Activated naive CD4-positive, alpha-beta T cell treated with anti-CD3 and anti-CD28 coated beads for 36 hours (primary cell): Measurements from ENCODE around the gene PTPRK. TPM values are rescaled to one million over a fixed set of nuclear protein-coding genes. Genes with fewer than 3 reads are reported as not detected.

Source experiments
- CTCF ChIA-PET: fragments of 350-600 bp; sonication (Branson Sonifier 250); formaldehyde crosslinking; loops from one replicate; lab custom pipeline; 2021; ENCODE audit warnings: antibody characterized with exemption; lab: Charles Lee
- DNase-seq: peaks from one replicate; pipeline ENCODE4 v3.0.0-alpha.2; 2020
- H3K27ac Mint-ChIP-seq: one replicate; pipeline ENCODE4 v1.8.0; 2021; ENCODE audit warnings: mild to moderate bottlenecking, mixed read lengths
- H3K27me3 Mint-ChIP-seq: one replicate; pipeline ENCODE4 v1.8.0; 2021; ENCODE audit warnings: low read depth, mixed read lengths
- H3K36me3 Mint-ChIP-seq: one replicate; pipeline ENCODE4 v1.8.0; 2021; ENCODE audit warnings: low read depth, mixed read lengths
- H3K4me1 Mint-ChIP-seq: one replicate; pipeline ENCODE4 v1.8.0; 2021; ENCODE audit warnings: low read depth, mixed read lengths
- H3K4me3 Mint-ChIP-seq: one replicate; pipeline ENCODE4 v1.8.0; 2021; ENCODE audit warnings: mild to moderate bottlenecking, moderate library complexity, mixed read lengths
- H3K9me3 Mint-ChIP-seq: one replicate; pipeline ENCODE4 v1.8.0; 2021; ENCODE audit warnings: mixed read lengths
- intact Hi-C: fragments of 100-400 bp; cut with micrococcal nuclease; formaldehyde crosslinking; loops from one replicate; pipeline ENCODE4 v1.15.1; 2023
- total RNA-seq, 2 experiments: library from RNA; stranded (reverse); gene quantifications; one replicate each; pipeline ENCODE4 v1.2.3, GENCODE V29; 2021

PTPRK gene
- total RNA-seq, 2 experiments from 2014 or later: 5.5 to 8.0 TPM

DNA sequence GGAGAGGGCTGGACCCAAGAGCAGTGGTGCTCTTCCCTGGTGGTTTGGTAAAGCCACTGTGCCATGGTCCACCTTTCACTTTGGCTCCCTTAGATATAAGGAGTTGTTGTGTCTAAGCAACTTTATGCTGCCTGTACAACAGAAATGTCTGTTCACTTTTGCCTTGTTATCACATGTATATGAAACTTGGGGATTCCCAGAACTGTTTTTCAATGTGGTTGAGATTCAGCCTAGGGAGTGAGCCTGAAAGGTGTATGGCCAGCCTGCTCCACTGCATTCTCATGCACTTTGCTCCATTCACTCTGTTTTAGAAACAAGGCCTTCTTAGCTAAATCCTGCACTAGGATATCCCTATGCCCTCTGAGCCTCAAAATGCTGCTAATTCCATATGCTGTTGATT is 385.1 kb downstream of the PTPRK start:
- no peaks in the 10 kb centered on the region for H3K9me3 Mint-ChIP-seq
- peaks cover 2% of the 10 kb centered on the region for H3K4me1 Mint-ChIP-seq
- H3K4me3 Mint-ChIP-seq: no peak overlapping the region
- no peaks in the 10 kb centered on the region for H3K36me3 Mint-ChIP-seq
- CTCF ChIA-PET: no interaction called here
- intact Hi-C loops: no loop called here
- no peaks in the 10 kb centered on the region for H3K27me3 Mint-ChIP-seq
- no peak for DNase-seq
- no peak overlapping the region for H3K27ac Mint-ChIP-seq

DNA sequence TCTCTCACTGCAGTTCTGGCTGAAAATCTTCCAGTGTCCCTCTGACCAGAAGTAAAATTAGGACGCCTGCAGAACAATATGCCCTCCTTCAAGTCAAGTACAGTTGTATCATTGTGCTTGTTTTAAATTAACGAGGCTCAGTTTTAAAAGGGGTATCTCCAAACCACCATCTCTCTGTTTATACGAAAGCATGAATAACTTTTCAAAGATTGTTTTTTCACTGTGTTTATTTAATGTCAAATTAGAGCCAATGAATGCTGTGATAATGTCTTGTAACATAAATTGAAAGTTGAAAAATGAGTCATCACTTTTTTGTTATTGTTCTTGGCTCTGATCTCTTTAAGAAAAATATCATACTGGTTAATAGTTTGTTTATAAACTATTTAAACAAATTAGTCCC is 388.8 kb downstream of the PTPRK start:
- no peaks in the 10 kb centered on the region for H3K36me3 Mint-ChIP-seq
- CTCF ChIA-PET: no interaction called here
- intact Hi-C loops: no loop called here
- no peak overlapping the region for H3K4me3 Mint-ChIP-seq
- no peaks in the 10 kb centered on the region for H3K27me3 Mint-ChIP-seq
- H3K27ac Mint-ChIP-seq: no peak overlapping the region
- H3K9me3 Mint-ChIP-seq: no peaks in the 10 kb centered on the region
- no peak for DNase-seq
- H3K4me1 Mint-ChIP-seq: peaks cover 2% of the 10 kb centered on the region

DNA sequence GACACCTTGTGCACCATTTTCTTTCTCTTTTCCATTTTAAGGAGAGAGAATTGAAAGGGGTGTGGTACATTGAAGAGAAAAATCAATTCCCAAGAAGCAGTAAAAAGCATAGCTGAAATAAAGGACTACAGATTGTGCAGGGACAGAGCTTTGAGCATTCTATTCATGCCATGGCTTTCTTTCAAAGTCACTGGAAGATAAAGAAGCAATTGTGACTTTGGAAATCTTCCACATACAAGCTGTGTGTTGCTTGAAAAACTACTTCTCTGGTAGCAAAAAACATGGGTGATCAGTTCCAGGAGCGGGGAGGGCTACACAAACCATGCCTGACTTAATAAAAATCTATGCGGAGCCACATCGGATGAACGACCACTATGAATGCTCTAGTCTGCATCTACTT is 389.4 kb downstream of the PTPRK start:
- DNase-seq: no peak
- no peaks in the 10 kb centered on the region for H3K36me3 Mint-ChIP-seq
- H3K27ac Mint-ChIP-seq: no peak overlapping the region
- H3K27me3 Mint-ChIP-seq: no peaks in the 10 kb centered on the region
- CTCF ChIA-PET: no interaction called here
- no peak overlapping the region for H3K4me3 Mint-ChIP-seq
- intact Hi-C loops: no loop called here
- H3K4me1 Mint-ChIP-seq: peaks cover 2% of the 10 kb centered on the region
- no peaks in the 10 kb centered on the region for H3K9me3 Mint-ChIP-seq

DNA sequence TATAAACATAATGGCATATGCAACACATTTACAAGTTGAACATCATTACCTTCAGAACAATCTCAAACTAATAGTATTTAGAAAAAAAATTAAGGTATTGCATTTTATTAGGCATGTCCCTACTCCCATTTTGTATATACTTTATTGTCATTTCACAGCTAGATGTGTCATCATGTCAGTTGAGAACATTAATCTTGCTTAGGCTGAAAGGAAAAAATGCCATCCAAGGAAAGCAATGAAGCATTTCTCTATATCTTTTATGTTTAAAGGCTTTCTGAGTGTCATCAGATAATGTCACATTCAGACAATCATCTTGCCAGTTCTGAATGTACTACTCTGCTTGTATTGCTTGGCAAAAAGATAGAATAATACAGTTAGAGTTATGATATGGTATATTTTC is 390.7 kb downstream of the PTPRK start:
- intact Hi-C loops: no loop called here
- CTCF ChIA-PET: no interaction called here

DNA sequence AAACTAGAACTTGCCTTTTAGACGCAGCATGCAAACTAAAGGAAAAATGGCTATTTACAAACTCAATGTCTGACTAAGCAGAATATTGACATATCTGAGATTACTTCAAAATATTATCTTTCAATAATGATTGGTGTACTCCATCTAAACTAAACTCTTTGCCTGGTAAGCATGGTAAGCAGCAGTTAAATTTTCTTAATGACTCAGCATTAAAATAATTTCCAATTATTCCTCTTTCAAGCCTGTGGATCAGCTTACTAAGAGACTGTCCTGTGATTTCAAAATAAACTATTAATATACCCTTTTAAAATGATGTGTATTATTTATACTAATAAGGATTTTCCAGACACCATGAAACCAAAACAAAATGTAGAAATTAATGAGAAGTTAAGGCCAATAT is 392.7 kb downstream of the PTPRK start:
- intact Hi-C loops: no loop called here
- H3K36me3 Mint-ChIP-seq: no peaks in the 10 kb centered on the region
- H3K27ac Mint-ChIP-seq: no peak overlapping the region
- no peaks in the 10 kb centered on the region for H3K27me3 Mint-ChIP-seq
- DNase-seq: no peak
- no peak overlapping the region for H3K4me3 Mint-ChIP-seq
- H3K4me1 Mint-ChIP-seq: peaks cover 2% of the 10 kb centered on the region
- CTCF ChIA-PET: no interaction called here
- no peaks in the 10 kb centered on the region for H3K9me3 Mint-ChIP-seq

More for the DNA sequence above, 390.7 kb downstream of the PTPRK start:
- H3K9me3 Mint-ChIP-seq: no peaks in the 10 kb centered on the region
- no peaks in the 10 kb centered on the region for H3K27me3 Mint-ChIP-seq
- no peak for DNase-seq
- peaks cover 2% of the 10 kb centered on the region for H3K4me1 Mint-ChIP-seq
- H3K36me3 Mint-ChIP-seq: no peaks in the 10 kb centered on the region
- no peak overlapping the region for H3K4me3 Mint-ChIP-seq
- no peak overlapping the region for H3K27ac Mint-ChIP-seq

DNA sequence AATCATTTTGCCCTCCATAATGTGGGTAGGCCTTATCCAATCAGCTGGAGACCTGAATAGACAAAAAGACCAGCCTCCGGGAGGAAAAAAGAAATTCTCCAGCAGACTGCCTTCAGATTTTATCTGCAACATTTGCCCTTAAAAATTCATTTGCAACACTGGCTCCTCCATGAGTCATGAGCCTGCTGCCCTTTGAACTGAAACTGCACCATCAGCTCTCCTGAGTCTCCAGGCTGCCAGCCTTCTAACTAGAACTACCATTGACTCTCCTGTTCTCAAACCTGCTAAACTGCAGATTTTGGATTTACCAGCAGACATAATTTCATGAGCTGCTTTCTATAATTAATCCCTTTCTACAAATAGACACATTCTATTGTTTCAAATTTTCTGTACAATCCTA is 395.7 kb downstream of the PTPRK start:
- H3K9me3 Mint-ChIP-seq: no peaks in the 10 kb centered on the region
- intact Hi-C loops: no loop called here
- H3K36me3 Mint-ChIP-seq: no peaks in the 10 kb centered on the region
- H3K4me3 Mint-ChIP-seq: no peak overlapping the region
- DNase-seq: peak; percentile 23
- CTCF ChIA-PET: no interaction called here
- no peaks in the 10 kb centered on the region for H3K27me3 Mint-ChIP-seq
- peaks cover 7% of the 10 kb centered on the region for H3K4me1 Mint-ChIP-seq
- H3K27ac Mint-ChIP-seq: no peak overlapping the region

DNA sequence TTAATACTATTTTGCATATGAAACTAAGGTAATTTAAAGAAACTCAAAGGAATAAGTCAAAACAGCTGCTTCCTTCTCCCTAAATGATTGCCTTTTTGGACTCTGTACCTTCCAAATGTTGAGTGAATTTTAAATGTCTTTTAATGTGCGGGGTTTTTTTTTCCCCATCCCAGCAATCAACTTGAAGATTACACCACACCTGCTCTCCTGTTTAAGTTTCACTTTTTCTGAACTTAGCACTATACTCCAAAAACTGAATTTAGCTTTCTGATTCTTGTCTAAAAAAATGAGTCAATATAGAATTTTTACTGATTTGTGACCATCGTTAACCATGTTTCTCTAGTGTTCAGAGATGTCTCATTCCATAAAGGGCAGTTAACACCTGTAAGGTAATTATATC is 398.8 kb downstream of the PTPRK start:
- Mint-ChIP-seq H3K27ac (no peak overlapping the region), H3K9me3 (no peaks in the 10 kb centered on the region), H3K27me3 (no peaks in the 10 kb centered on the region), H3K4me1 (peaks cover 12% of the 10 kb centered on the region), H3K36me3 (no peaks in the 10 kb centered on the region), H3K4me3 (no peak overlapping the region)
- no peak for DNase-seq
- CTCF ChIA-PET: no interaction called here
- intact Hi-C loops: no loop called here

DNA sequence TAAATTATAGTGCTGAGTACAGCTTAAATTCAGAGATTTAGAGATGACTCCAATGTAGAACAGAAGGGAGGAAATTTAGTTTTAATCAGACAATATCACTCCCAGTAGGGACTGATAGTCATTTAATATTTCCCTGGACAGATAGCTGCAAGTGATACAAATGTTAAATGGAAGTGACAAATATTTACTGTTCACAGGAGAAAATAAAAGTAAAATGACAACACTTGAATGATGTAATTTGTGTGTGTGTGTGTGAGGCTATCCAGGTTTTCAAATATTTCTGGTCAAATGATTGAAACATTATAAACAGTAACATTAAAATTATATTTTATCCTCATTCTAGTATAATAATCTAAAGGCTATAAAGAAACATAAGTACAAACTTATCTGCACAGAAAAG is 399.2 kb downstream of the PTPRK start:
- Mint-ChIP-seq H3K36me3 (no peaks in the 10 kb centered on the region), H3K27me3 (no peaks in the 10 kb centered on the region), H3K4me3 (no peak overlapping the region), H3K4me1 (peaks cover 12% of the 10 kb centered on the region), H3K9me3 (no peaks in the 10 kb centered on the region), H3K27ac (no peak overlapping the region)
- no peak for DNase-seq
- CTCF ChIA-PET: no interaction called here
- intact Hi-C loops: no loop called here

DNA sequence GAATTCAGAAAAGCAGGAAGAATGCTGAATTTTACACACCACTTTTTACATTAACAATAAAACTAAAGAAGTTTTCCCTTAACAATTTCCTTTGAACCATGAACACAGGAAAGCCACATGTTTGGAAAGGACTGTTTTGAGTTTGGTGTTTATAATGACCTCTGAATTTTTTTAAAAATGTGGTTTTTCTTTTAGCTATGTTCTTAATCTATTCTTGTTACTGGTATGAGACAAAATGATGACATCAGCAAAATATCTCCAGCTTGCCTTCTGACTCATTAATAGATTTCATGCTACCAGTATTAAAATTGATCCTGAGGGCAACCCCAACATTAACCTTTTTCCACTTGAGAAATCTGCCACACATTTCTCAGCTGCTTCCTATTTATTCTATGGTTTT is 402.0 kb downstream of the PTPRK start:
- intact Hi-C loops: no loop called here
- CTCF ChIA-PET: interaction anchor here (1.0 to 1.4 kb wide), 2 partner anchors 9 to 263 kb away, joined by 3 to 4 read pairs; no protein-coding TSS in a partner anchor
- peaks cover 2% of the 10 kb centered on the region for H3K9me3 Mint-ChIP-seq

DNA sequence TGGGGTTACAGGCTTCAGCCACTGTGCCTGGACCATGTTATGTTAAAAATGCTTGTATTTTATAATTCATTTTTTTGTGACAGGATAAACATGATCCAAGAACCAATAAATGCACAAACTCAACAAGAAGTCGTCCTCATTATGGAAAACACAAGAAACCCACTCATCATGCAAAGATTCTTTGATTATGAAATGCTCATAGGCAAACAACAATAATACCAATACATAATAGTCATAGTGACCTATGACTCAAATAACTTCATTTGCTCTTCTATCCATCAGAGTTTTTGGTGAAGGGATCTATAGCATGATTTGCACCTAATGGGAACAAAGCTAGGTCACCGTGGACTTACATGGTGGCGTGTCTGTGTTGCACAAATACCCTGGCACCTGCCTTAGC is 402.5 kb downstream of the PTPRK start:
- Mint-ChIP-seq H3K36me3 (peaks cover 2% of the 10 kb centered on the region), H3K27ac (no peak overlapping the region), H3K27me3 (no peaks in the 10 kb centered on the region), H3K4me1 (peaks cover 15% of the 10 kb centered on the region), H3K9me3 (peaks cover 2% of the 10 kb centered on the region), H3K4me3 (no peak overlapping the region)
- DNase-seq: no peak
- CTCF ChIA-PET: interaction anchor here (0.8 to 1.0 kb wide), 2 partner anchors 8 kb away, joined by 3 read pairs; no protein-coding TSS in a partner anchor
- intact Hi-C loops: no loop called here

More for the DNA sequence above, 402.0 kb downstream of the PTPRK start:
- H3K27ac Mint-ChIP-seq: no peak overlapping the region
- no peaks in the 10 kb centered on the region for H3K27me3 Mint-ChIP-seq
- DNase-seq: no peak
- peaks cover 2% of the 10 kb centered on the region for H3K36me3 Mint-ChIP-seq
- no peak overlapping the region for H3K4me3 Mint-ChIP-seq
- H3K4me1 Mint-ChIP-seq: peaks cover 14% of the 10 kb centered on the region

DNA sequence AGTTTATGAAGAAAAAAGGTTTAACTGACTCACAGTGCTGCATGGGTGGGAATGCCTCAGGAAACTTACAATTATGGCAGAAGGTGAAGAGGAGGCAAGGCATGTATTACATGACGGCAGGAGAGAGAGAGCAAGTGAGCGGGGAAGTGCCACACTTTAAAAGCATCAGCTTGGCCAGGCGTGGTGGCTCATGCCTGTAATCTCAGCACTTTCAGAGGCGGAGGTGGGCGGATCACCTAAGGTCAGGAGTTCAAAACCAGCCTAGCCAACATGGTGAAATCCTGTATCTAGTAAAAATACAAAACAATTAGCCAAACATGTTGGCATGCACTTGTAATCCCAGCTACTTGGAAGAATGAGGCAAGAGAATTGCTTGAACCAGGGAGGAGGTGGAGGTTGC is 406.2 kb downstream of the PTPRK start:
- intact Hi-C loops: loop anchor here (5.0 kb wide), 2 partner anchors 257 to 377 kb away; no protein-coding TSS in a partner anchor
- Mint-ChIP-seq H3K27me3 (no peaks in the 10 kb centered on the region), H3K4me3 (no peak overlapping the region), H3K4me1 (peaks cover 18% of the 10 kb centered on the region), H3K36me3 (peaks cover 2% of the 10 kb centered on the region), H3K27ac (no peak overlapping the region), H3K9me3 (peaks cover 2% of the 10 kb centered on the region)
- CTCF ChIA-PET: interaction anchor here (0.5 kb wide), 1 partner anchor 417 kb away, joined by 3 read pairs; no protein-coding TSS in a partner anchor
- no peak for DNase-seq

DNA sequence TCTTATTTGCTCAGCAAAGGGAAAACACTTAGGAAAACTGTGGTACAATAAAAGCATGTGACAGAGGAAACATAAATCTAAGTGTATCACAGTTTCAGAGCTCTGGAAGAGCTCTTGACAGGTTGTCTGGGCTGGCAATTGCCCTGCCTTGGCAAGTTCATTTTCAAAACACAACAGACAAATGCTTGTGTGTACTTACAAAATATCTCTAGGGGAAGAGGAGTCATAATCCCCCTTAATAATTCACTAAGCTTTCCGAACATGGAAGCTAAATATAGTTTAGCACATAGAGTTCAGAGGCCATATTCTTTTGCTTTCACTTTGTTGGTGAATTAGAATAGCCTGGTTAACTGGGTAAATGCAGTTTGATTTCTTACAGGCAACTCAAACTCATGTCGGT is 407.9 kb downstream of the PTPRK start:
- no peak for DNase-seq
- Mint-ChIP-seq H3K4me3 (peak overlapping the region; percentile 44), H3K9me3 (peaks cover 2% of the 10 kb centered on the region), H3K27me3 (no peaks in the 10 kb centered on the region), H3K4me1 (peaks cover 12% of the 10 kb centered on the region), H3K27ac (no peak overlapping the region), H3K36me3 (peaks cover 2% of the 10 kb centered on the region)
- intact Hi-C loops: loop anchor here (5.0 kb wide), 2 partner anchors 255 to 375 kb away; no protein-coding TSS in a partner anchor
- CTCF ChIA-PET: no interaction called here

DNA sequence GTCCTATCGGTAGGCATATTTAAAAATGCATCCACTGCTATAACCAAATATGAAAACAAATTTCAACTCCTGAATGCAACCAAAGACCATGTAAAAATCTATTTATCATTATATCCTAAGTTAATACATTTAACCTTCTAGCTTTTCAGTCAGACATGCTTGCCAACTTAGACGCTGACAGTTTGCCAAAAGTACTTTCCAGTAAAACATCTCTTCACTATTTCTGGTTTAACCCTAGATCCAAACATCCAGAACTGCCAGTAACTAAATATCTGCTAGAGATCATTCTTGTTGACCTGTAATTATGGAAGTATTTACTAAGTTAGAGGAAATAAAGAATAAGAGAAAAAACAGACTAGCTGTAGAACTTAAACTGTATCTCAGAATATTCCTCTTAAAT is 409.3 kb downstream of the PTPRK start:
- CTCF ChIA-PET: interaction anchor here (0.6 to 1.1 kb wide), 2 partner anchors 11 to 95 kb away, joined by 3 to 4 read pairs; no protein-coding TSS in a partner anchor
- Mint-ChIP-seq H3K27ac (no peak overlapping the region), H3K9me3 (peaks cover 2% of the 10 kb centered on the region), H3K4me1 (peaks cover 12% of the 10 kb centered on the region), H3K4me3 (no peak overlapping the region), H3K27me3 (no peaks in the 10 kb centered on the region), H3K36me3 (peaks cover 2% of the 10 kb centered on the region)
- DNase-seq: no peak
- intact Hi-C loops: loop anchor here (5.0 kb wide), 2 partner anchors 254 to 374 kb away; no protein-coding TSS in a partner anchor
